IMR-90 (cell line): Measurements from ENCODE around the gene RELN. TPM values are rescaled to one million over a fixed set of nuclear protein-coding genes. Genes with fewer than 3 reads are reported as not detected.

Experiments
- ATAC-seq: fragments of 200-7000 bp; cut with Tn5 transposase; 2 replicates; pipeline ENCODE4 v1.9.1; 2020; ENCODE audit warnings: low read depth, mild to moderate bottlenecking, moderate library complexity
- BruUV-seq: library from RNA; stranded (reverse); fragments of 400-500 nt; replicated peaks from 2 replicates; lab custom pipeline; 2021; lab: Mats Ljungman, UMichigan
- CTCF ChIA-PET: fragments of 300-600 bp; formaldehyde crosslinking; extraction: SDS; loops from one replicate; lab custom pipeline; 2021; ENCODE audit warnings: antibody characterized with exemption; lab: Yijun Ruan, JAX
- POLR2A ChIA-PET: fragments of 300-600 bp; sonication (Branson Sonifier 250); formaldehyde crosslinking; loops from one replicate; lab custom pipeline; 2022; ENCODE audit warnings: antibody characterized with exemption; ENCODE audit not compliant: unreplicated experiment; lab: Charles Lee
- DNase-seq: peaks from one replicate; pipeline ENCODE4 v3.0.0; 2013
- H2AFZ ChIP-seq: replicated peaks from 2 replicates; pipeline ENCODE3; 2013; ENCODE audit warnings: low read length, mild to moderate bottlenecking; ENCODE audit not compliant: poor library complexity
- H2AK5ac ChIP-seq: 2 replicates; pipeline ENCODE4 v1.6.1; 2013; ENCODE audit warnings: low read depth, low read length, inconsistent platforms
- H2AK9ac ChIP-seq: replicated peaks from 2 replicates; pipeline ENCODE3; 2013; ENCODE audit warnings: mild to moderate bottlenecking, low read depth, low read length, moderate library complexity; ENCODE audit not compliant: poor library complexity
- H2BK120ac ChIP-seq: 2 replicates; pipeline ENCODE4 v1.6.1; 2013; ENCODE audit warnings: low read depth, low read length, inconsistent platforms
- H2BK15ac ChIP-seq: 3 replicates; pipeline ENCODE4 v1.6.1; 2013; ENCODE audit warnings: low read depth, low read length, inconsistent platforms
- H2BK20ac ChIP-seq: 2 replicates; pipeline ENCODE4 v1.6.1; 2013; ENCODE audit warnings: low read depth, mild to moderate bottlenecking, inconsistent platforms, low read length, moderate library complexity
- H2BK5ac ChIP-seq: 2 replicates; pipeline ENCODE4 v1.6.1; 2013; ENCODE audit warnings: mild to moderate bottlenecking, low read depth, low read length, inconsistent platforms; ENCODE audit not compliant: poor library complexity, severe bottlenecking
- H3K14ac ChIP-seq: replicated peaks from 2 replicates; pipeline ENCODE4 v1.6.1; 2013; ENCODE audit warnings: low read depth, low read length, inconsistent platforms
- H3K18ac ChIP-seq: 2 replicates; pipeline ENCODE4 v1.6.1; 2013; ENCODE audit warnings: low read depth, low read length, control low read depth
- H3K23ac ChIP-seq: 2 replicates; pipeline ENCODE4 v1.6.1; 2013; ENCODE audit warnings: low read depth, low read length, inconsistent platforms
- H3K27ac ChIP-seq: 2 replicates; pipeline ENCODE4 v1.5.1; 2013; ENCODE audit warnings: mild to moderate bottlenecking, control low read depth, low read length; ENCODE audit not compliant: insufficient read depth
- H3K27me3 ChIP-seq: 2 replicates; pipeline ENCODE4 v1.6.1; 2013; ENCODE audit warnings: low read length; ENCODE audit not compliant: control insufficient read depth, insufficient read depth
- H3K36me3 ChIP-seq: 2 replicates; pipeline ENCODE4 v1.6.1; 2013; ENCODE audit warnings: low read length, mixed read lengths; ENCODE audit not compliant: control insufficient read depth, insufficient read depth
- H3K4ac ChIP-seq: 2 replicates; pipeline ENCODE4 v1.6.1; 2013; ENCODE audit warnings: low read depth, low read length, inconsistent platforms
- H3K4me1 ChIP-seq: 2 replicates; pipeline ENCODE4 v1.6.1; 2013; ENCODE audit warnings: low read length, mixed read lengths; ENCODE audit not compliant: control insufficient read depth, insufficient read depth
- H3K4me2 ChIP-seq: 2 replicates; pipeline ENCODE4 v1.6.1; 2013; ENCODE audit warnings: low read depth, mild to moderate bottlenecking, control low read depth, low read length, moderate library complexity
- H3K4me3 ChIP-seq: 2 replicates; pipeline ENCODE4 v1.5.1; 2013; ENCODE audit warnings: low read depth, mild to moderate bottlenecking, control low read depth, low read length, moderate library complexity; ENCODE audit not compliant: insufficient read depth
- H3K56ac ChIP-seq: 2 replicates; pipeline ENCODE4 v1.6.1; 2013; ENCODE audit warnings: low read length, inconsistent platforms; ENCODE audit not compliant: insufficient read depth; ENCODE audit errors: extremely low read depth
- H3K79me1 ChIP-seq, 2 experiments: 2 replicates each; pipeline ENCODE4 v1.6.1; 2013; ENCODE audit warnings: low read length in 2 of 2, inconsistent platforms in 1 of 2, low read depth in 1 of 2
- H3K9ac ChIP-seq: 2 replicates; pipeline ENCODE4 v1.6.1; 2013; ENCODE audit warnings: low read depth, low read length, control low read depth
- H3K9me1 ChIP-seq: 2 replicates; pipeline ENCODE4 v1.6.1; 2013; ENCODE audit warnings: low read length, inconsistent platforms; ENCODE audit not compliant: insufficient read depth
- H3K9me3 ChIP-seq: 2 replicates; pipeline ENCODE4 v1.6.1; 2013; ENCODE audit warnings: low read length; ENCODE audit not compliant: control insufficient read depth, insufficient read depth
- H4K20me1 ChIP-seq: 2 replicates; pipeline ENCODE4 v1.6.1; 2013; ENCODE audit warnings: low read length, inconsistent platforms; ENCODE audit not compliant: insufficient read depth
- H4K5ac ChIP-seq: 2 replicates; pipeline ENCODE4 v1.6.1; 2013; ENCODE audit warnings: mild to moderate bottlenecking, low read depth, low read length, control low read depth
- H4K8ac ChIP-seq, 2 experiments: 2 replicates each; pipeline ENCODE4 v1.6.1; 2013; ENCODE audit warnings: low read depth in 2 of 2, low read length in 2 of 2, control low read depth in 1 of 2, inconsistent platforms in 1 of 2
- H4K91ac ChIP-seq: 2 replicates; pipeline ENCODE4 v1.6.1; 2013; ENCODE audit warnings: low read depth, low read length, inconsistent platforms; ENCODE audit not compliant: insufficient read depth
- BHLHE40 ChIP-seq: fragments of 150-350 bp; IDR thresholded peaks from 2 replicates; pipeline ENCODE4 v1.6.1; 2016; ENCODE audit warnings: mild to moderate bottlenecking, low read depth, low read length
- CEBPB ChIP-seq: IDR thresholded peaks from 2 replicates; pipeline ENCODE4 v1.6.1; 2012; ENCODE audit warnings: low read depth, low read length, improper control_type of control experiment
- CHD1 ChIP-seq: IDR thresholded peaks from 2 replicates; pipeline ENCODE4 v1.6.1; 2012; ENCODE audit warnings: low read depth, low read length, improper control_type of control experiment
- FOS ChIP-seq: fragments of 150-350 bp; IDR thresholded peaks from 2 replicates; pipeline ENCODE4 v1.6.1; 2016; ENCODE audit warnings: low read depth, low read length
- MAFK ChIP-seq: IDR thresholded peaks from 2 replicates; pipeline ENCODE4 v1.6.1; 2012; ENCODE audit warnings: low read depth, low read length, improper control_type of control experiment
- MAZ ChIP-seq: IDR thresholded peaks from 2 replicates; pipeline ENCODE4 v1.6.1; 2012; ENCODE audit warnings: low read depth, mild to moderate bottlenecking, low read length, improper control_type of control experiment, moderate library complexity, borderline replicate concordance
- MXI1 ChIP-seq: IDR thresholded peaks from 2 replicates; pipeline ENCODE4 v1.6.1; 2012; ENCODE audit warnings: low read depth, mild to moderate bottlenecking, low read length, moderate library complexity, borderline replicate concordance
- NFE2L2 ChIP-seq: fragments of 150-350 bp; IDR thresholded peaks from 2 replicates; pipeline ENCODE4 v1.6.1; 2016; ENCODE audit warnings: low read depth, mild to moderate bottlenecking, low read length
- POLR2A ChIP-seq: IDR thresholded peaks from 2 replicates; pipeline ENCODE4 v1.6.1; 2012; ENCODE audit warnings: mild to moderate bottlenecking, low read depth, low read length
- RAD21 ChIP-seq: IDR thresholded peaks from 2 replicates; pipeline ENCODE4 v1.6.1; 2012; ENCODE audit warnings: low read length, improper control_type of control experiment
- RCOR1 ChIP-seq: IDR thresholded peaks from 2 replicates; pipeline ENCODE4 v1.6.1; 2012; ENCODE audit warnings: mild to moderate bottlenecking, low read length, improper control_type of control experiment; ENCODE audit not compliant: insufficient replicate concordance
- RFX5 ChIP-seq: IDR thresholded peaks from 2 replicates; pipeline ENCODE4 v1.8.0; 2012; ENCODE audit warnings: low read depth, mild to moderate bottlenecking, low read length, moderate library complexity
- SMC3 ChIP-seq: fragments of 150-350 bp; IDR thresholded peaks from 2 replicates; pipeline ENCODE4 v1.6.1; 2016; ENCODE audit warnings: low read depth, mild to moderate bottlenecking, antibody characterized with exemption, low read length, moderate library complexity
- WGBS, 2 experiments: methylation state at CpG; one replicate each; pipeline versions ENCODE4 v1.1.5 to v1.1.7; 2013; ENCODE audit warnings: missing lambda C conversion rate in 2 of 2; ENCODE audit not compliant: insufficient read length in 1 of 2; ENCODE audit errors: extremely low coverage in 2 of 2; 5-methylcytosine and 5-hydroxymethylcytosine counted together
- dilution Hi-C: fragments of 300-500 bp; cut with HindIII; formaldehyde crosslinking; loops from one replicate; pipeline ENCODE4 v1.14.3; 2018; ENCODE audit warnings: low sequenced_read_pairs; ENCODE audit not compliant: unreplicated experiment
- in situ Hi-C: fragments of 300-500 bp; cut with MboI; formaldehyde crosslinking; loops from 3 replicates; pipeline ENCODE4 v1.14.3; 2019; ENCODE audit warnings: low sequenced_read_pairs, inconsistent platforms, mixed read lengths
- intact Hi-C: fragments of 100-400 bp; cut with micrococcal nuclease; formaldehyde crosslinking; loops from 2 replicates; pipeline ENCODE4 v1.10.0; 2022
- polyA plus RNA-seq, 3 experiments: library from polyadenylated mRNA; depleted of rRNA; stranded (reverse); fragments of >200 nt; gene quantifications; 2 replicates each; pipeline ENCODE4 v1.2.3, GENCODE V29; 2012; ENCODE audit warnings: low replicate concordance in 1 of 3
- total RNA-seq: library from RNA; depleted of rRNA; stranded (reverse); fragments of >200 nt; gene quantifications from 2 replicates; pipeline ENCODE4 v1.2.3, GENCODE V29; 2012
- TF ChIP-seq, protein P1 (sequence below): fragments of 150-350 bp; IDR thresholded peaks from 2 replicates; pipeline ENCODE4 v1.6.1; 2017; ENCODE audit warnings: mild to moderate bottlenecking, antibody characterized with exemption, low read length, low read depth
- TF ChIP-seq, protein P2 (sequence below): fragments of 150-350 bp; IDR thresholded peaks from 2 replicates; pipeline ENCODE4 v1.6.1; 2016; ENCODE audit warnings: low read depth, mild to moderate bottlenecking, low read length, moderate library complexity, borderline replicate concordance
- TF ChIP-seq, protein P3 (sequence below): conservative IDR thresholded peaks from 2 replicates; pipeline ENCODE4 v1.5.1; 2012; ENCODE audit warnings: mild to moderate bottlenecking, low read depth, low read length, improper control_type of control experiment

The RELN gene
- total and polyA plus RNA-seq, 2 of the 4 experiments (the other 2 are of a cell fraction) = 14.7 to 23.7 TPM

DNA sequence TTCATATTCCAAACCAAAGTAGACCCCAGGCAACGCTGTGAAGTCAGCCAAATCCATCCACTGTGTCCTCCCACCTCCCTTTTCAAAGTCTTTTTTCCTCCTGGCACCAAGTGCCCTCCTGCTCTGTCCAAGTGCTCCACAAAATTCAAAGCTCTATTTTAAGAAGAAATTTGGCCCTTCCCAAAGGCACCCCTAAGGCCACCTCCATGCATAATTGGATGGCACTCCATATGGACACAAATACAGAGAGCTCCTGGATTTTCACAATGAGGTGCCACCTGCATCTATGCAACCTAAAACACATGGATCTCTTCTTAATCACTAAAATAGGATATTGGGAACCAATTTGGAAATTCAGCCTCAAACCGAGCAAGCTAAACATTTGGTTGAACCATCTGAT is 121.6 kb downstream of the RELN start:
- no peak for TF ChIP-seq BHLHE40
- TF ChIP-seq RFX5 = no peak
- no peak for TF ChIP-seq NFE2L2
- TF ChIP-seq MAFK = no peak
- TF ChIP-seq SMC3 = no peak
- no peak for TF ChIP-seq FOS
- TF ChIP-seq, protein P1, sequence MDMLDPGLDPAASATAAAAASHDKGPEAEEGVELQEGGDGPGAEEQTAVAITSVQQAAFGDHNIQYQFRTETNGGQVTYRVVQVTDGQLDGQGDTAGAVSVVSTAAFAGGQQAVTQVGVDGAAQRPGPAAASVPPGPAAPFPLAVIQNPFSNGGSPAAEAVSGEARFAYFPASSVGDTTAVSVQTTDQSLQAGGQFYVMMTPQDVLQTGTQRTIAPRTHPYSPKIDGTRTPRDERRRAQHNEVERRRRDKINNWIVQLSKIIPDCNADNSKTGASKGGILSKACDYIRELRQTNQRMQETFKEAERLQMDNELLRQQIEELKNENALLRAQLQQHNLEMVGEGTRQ = no peak
- TF ChIP-seq MAZ = no peak
- no peak for TF ChIP-seq RCOR1
- TF ChIP-seq CHD1 = no peak
- TF ChIP-seq, protein P2, sequence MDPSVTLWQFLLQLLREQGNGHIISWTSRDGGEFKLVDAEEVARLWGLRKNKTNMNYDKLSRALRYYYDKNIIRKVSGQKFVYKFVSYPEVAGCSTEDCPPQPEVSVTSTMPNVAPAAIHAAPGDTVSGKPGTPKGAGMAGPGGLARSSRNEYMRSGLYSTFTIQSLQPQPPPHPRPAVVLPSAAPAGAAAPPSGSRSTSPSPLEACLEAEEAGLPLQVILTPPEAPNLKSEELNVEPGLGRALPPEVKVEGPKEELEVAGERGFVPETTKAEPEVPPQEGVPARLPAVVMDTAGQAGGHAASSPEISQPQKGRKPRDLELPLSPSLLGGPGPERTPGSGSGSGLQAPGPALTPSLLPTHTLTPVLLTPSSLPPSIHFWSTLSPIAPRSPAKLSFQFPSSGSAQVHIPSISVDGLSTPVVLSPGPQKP = no peak
- no peak for TF ChIP-seq POLR2A
- TF ChIP-seq MXI1 = no peak
- no peak for TF ChIP-seq CEBPB
- no peak for TF ChIP-seq RAD21
- TF ChIP-seq, protein P3, sequence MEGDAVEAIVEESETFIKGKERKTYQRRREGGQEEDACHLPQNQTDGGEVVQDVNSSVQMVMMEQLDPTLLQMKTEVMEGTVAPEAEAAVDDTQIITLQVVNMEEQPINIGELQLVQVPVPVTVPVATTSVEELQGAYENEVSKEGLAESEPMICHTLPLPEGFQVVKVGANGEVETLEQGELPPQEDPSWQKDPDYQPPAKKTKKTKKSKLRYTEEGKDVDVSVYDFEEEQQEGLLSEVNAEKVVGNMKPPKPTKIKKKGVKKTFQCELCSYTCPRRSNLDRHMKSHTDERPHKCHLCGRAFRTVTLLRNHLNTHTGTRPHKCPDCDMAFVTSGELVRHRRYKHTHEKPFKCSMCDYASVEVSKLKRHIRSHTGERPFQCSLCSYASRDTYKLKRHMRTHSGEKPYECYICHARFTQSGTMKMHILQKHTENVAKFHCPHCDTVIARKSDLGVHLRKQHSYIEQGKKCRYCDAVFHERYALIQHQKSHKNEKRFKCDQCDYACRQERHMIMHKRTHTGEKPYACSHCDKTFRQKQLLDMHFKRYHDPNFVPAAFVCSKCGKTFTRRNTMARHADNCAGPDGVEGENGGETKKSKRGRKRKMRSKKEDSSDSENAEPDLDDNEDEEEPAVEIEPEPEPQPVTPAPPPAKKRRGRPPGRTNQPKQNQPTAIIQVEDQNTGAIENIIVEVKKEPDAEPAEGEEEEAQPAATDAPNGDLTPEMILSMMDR = no peak
- POLR2A ChIA-PET = no interaction called here

More for the DNA sequence above, 121.6 kb downstream of the RELN start:
- Histone ChIP-seq H3K4me2 (no peak overlapping the region), H4K5ac (no peak overlapping the region), H3K56ac (no peak overlapping the region), H2BK120ac (no peak overlapping the region), H3K4me3 (no peak overlapping the region), H3K36me3 (no peaks in the 10 kb centered on the region), H3K27ac (no peak overlapping the region), H3K9me3 (no peaks in the 10 kb centered on the region), H2AK9ac (no peak overlapping the region), H2BK5ac (no peak overlapping the region), H3K27me3 (no peaks in the 10 kb centered on the region), H4K20me1 (no peaks in the 10 kb centered on the region), H3K9me1 (no peaks in the 10 kb centered on the region), H2AK5ac (no peak overlapping the region), H3K4me1 (no peaks in the 10 kb centered on the region), H2AFZ (no peak overlapping the region), H3K79me1 (no peaks in the 10 kb centered on the region), H3K18ac (no peak overlapping the region), H4K8ac (no peak overlapping the region), H3K9ac (no peak overlapping the region), H2BK20ac (no peak overlapping the region), H3K23ac (no peak overlapping the region), H2BK15ac (no peak overlapping the region), H4K91ac (no peak overlapping the region), H3K14ac (no peak overlapping the region), H3K4ac (no peak overlapping the region)
- dilution Hi-C loops (no loop called here), in situ Hi-C loops (no loop called here), intact Hi-C loops (no loop called here)
- DNase-seq = no peak
- no TSS peak for BruUV-seq
- CTCF ChIA-PET = interaction anchor here (0.7 kb wide), 1 partner anchor 1595 kb away, joined by 3 read pairs; no protein-coding TSS in a partner anchor
- WGBS, 2 experiments = no CpG with 5 or more reads among the region's 2 CpGs
- ATAC-seq = no peak
